Measurements from ENCODE around the gene CLEC20A.

Gene CLEC20A

GRCh38 chr1:178495158-178495557 is 1.6 kb downstream of the CLEC20A start:
- H3K9me3 ChIP-seq (ENCODE audit: control insufficient read depth, insufficient read depth, low read depth, low read length): no peaks in the 10 kb centered on the region
- no peak overlapping the region for H3K27ac ChIP-seq (ENCODE audit: extremely low read depth, low read depth, low read length)
- TF ChIP-seq REPIN1 (tag by site-specific recombination; IDR thresholded peaks at IDR 0.05; ENCODE audit: low read depth) (no peak), ZNF654 (tag by site-specific recombination; IDR thresholded peaks at IDR 0.05; ENCODE audit: low read depth) (no peak), ZXDB (tag by site-specific recombination; IDR thresholded peaks at IDR 0.05) (no peak), ZNF121 (tag by site-specific recombination; IDR thresholded peaks at IDR 0.05) (no peak), ZNF664 (tag by site-specific recombination; IDR thresholded peaks at IDR 0.05) (no peak), ZNF707 (tag by site-specific recombination; IDR thresholded peaks at IDR 0.05) (no peak), PBX3 (CRISPR knock-in tag; IDR thresholded peaks at IDR 0.05) (no peak), ZNF837 (tag by site-specific recombination; IDR thresholded peaks at IDR 0.05) (no peak), ZNF548 (tag by site-specific recombination; IDR thresholded peaks at IDR 0.05) (no peak), ZNF514 (tag by site-specific recombination; IDR thresholded peaks at IDR 0.05) (no peak), ZNF473 (tag by site-specific recombination; IDR thresholded peaks at IDR 0.05) (no peak), ZNF571 (tag by site-specific recombination; IDR thresholded peaks at IDR 0.05) (no peak), ZNF132 (tag by site-specific recombination; IDR thresholded peaks at IDR 0.05; ENCODE audit: borderline replicate concordance) (no peak), EGR2 (tag by site-specific recombination; IDR thresholded peaks at IDR 0.05; ENCODE audit: low read depth) (no peak), ZNF629 (tag by site-specific recombination; IDR thresholded peaks at IDR 0.05) (no peak), SP2 (tag by site-specific recombination; IDR thresholded peaks at IDR 0.05) (no peak)
- TF ChIP-seq, protein P1, sequence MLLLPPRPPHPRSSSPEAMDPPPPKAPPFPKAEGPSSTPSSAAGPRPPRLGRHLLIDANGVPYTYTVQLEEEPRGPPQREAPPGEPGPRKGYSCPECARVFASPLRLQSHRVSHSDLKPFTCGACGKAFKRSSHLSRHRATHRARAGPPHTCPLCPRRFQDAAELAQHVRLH (tag by site-specific recombination; IDR thresholded peaks at IDR 0.05): no peak
- TF ChIP-seq, protein P2, sequence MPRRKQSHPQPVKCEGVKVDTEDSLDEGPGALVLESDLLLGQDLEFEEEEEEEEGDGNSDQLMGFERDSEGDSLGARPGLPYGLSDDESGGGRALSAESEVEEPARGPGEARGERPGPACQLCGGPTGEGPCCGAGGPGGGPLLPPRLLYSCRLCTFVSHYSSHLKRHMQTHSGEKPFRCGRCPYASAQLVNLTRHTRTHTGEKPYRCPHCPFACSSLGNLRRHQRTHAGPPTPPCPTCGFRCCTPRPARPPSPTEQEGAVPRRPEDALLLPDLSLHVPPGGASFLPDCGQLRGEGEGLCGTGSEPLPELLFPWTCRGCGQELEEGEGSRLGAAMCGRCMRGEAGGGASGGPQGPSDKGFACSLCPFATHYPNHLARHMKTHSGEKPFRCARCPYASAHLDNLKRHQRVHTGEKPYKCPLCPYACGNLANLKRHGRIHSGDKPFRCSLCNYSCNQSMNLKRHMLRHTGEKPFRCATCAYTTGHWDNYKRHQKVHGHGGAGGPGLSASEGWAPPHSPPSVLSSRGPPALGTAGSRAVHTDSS (tag by site-specific recombination; IDR thresholded peaks at IDR 0.05): no peak
- ChIA-PET POLR2A (interaction anchor here (1.4 kb wide), 1 partner anchor 24 kb away, joined by 4 read pairs; no protein-coding TSS in a partner anchor), CTCF (interaction anchor here (0.6 to 0.7 kb wide), 3 partner anchors 9 to 235 kb away, joined by 3 to 4 read pairs (median 4); no protein-coding TSS in a partner anchor)
- no peaks in the 10 kb centered on the region for H3K36me3 ChIP-seq (ENCODE audit: control insufficient read depth in 2 of 2, insufficient read depth in 1 of 2, low read length in 2 of 2)
- no peaks in the 10 kb centered on the region for H3K4me1 ChIP-seq (ENCODE audit: control insufficient read depth, insufficient read depth, low read length)
- H3K4me3 ChIP-seq (ENCODE audit: low read depth, low read length): no peak overlapping the region

- H3K27ac ChIP-seq (ENCODE audit: extremely low read depth, low read depth, low read length): no peak overlapping the region
- H3K4me3 ChIP-seq (ENCODE audit: low read depth, low read length): no peak overlapping the region
- H3K36me3 ChIP-seq (ENCODE audit: control insufficient read depth in 2 of 2, insufficient read depth in 1 of 2, low read length in 2 of 2): no peaks in the 10 kb centered on the region
- CTCF ChIA-PET: interaction anchor here (0.6 to 0.7 kb wide), 5 partner anchors 9 to 235 kb away, joined by 3 to 4 read pairs (median 4); partner anchors contain the start of gene TEX35
- POLR2A ChIA-PET: interaction anchor here (1.4 kb wide), 1 partner anchor 24 kb away, joined by 4 read pairs; no protein-coding TSS in a partner anchor
- H3K4me1 ChIP-seq (ENCODE audit: control insufficient read depth, insufficient read depth, low read length): no peaks in the 10 kb centered on the region
- H3K9me3 ChIP-seq (ENCODE audit: control insufficient read depth, insufficient read depth, low read depth, low read length): no peaks in the 10 kb centered on the region
- TF ChIP-seq ZEB2 (tag by site-specific recombination; IDR thresholded peaks at IDR 0.05): no peak
- no peak for TF ChIP-seq ZNF24 (tag by site-specific recombination; IDR thresholded peaks at IDR 0.05)
- TF ChIP-seq ZNF658 (tag by site-specific recombination; IDR thresholded peaks at IDR 0.05): no peak
- TF ChIP-seq ZNF629 (tag by site-specific recombination; IDR thresholded peaks at IDR 0.05): no peak
- TF ChIP-seq ZNF132 (tag by site-specific recombination; IDR thresholded peaks at IDR 0.05; ENCODE audit: borderline replicate concordance): no peak
- TF ChIP-seq ZNF133 (tag by site-specific recombination; IDR thresholded peaks at IDR 0.05): no peak
- TF ChIP-seq, protein P3, sequence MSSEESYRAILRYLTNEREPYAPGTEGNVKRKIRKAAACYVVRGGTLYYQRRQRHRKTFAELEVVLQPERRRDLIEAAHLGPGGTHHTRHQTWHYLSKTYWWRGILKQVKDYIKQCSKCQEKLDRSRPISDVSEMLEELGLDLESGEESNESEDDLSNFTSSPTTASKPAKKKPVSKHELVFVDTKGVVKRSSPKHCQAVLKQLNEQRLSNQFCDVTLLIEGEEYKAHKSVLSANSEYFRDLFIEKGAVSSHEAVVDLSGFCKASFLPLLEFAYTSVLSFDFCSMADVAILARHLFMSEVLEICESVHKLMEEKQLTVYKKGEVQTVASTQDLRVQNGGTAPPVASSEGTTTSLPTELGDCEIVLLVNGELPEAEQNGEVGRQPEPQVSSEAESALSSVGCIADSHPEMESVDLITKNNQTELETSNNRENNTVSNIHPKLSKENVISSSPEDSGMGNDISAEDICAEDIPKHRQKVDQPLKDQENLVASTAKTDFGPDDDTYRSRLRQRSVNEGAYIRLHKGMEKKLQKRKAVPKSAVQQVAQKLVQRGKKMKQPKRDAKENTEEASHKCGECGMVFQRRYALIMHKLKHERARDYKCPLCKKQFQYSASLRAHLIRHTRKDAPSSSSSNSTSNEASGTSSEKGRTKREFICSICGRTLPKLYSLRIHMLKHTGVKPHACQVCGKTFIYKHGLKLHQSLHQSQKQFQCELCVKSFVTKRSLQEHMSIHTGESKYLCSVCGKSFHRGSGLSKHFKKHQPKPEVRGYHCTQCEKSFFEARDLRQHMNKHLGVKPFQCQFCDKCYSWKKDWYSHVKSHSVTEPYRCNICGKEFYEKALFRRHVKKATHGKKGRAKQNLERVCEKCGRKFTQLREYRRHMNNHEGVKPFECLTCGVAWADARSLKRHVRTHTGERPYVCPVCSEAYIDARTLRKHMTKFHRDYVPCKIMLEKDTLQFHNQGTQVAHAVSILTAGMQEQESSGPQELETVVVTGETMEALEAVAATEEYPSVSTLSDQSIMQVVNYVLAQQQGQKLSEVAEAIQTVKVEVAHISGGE (tag by site-specific recombination; conservative IDR thresholded peaks at IDR 0.05; ENCODE audit: low read depth): no peak
- TF ChIP-seq, protein P4, sequence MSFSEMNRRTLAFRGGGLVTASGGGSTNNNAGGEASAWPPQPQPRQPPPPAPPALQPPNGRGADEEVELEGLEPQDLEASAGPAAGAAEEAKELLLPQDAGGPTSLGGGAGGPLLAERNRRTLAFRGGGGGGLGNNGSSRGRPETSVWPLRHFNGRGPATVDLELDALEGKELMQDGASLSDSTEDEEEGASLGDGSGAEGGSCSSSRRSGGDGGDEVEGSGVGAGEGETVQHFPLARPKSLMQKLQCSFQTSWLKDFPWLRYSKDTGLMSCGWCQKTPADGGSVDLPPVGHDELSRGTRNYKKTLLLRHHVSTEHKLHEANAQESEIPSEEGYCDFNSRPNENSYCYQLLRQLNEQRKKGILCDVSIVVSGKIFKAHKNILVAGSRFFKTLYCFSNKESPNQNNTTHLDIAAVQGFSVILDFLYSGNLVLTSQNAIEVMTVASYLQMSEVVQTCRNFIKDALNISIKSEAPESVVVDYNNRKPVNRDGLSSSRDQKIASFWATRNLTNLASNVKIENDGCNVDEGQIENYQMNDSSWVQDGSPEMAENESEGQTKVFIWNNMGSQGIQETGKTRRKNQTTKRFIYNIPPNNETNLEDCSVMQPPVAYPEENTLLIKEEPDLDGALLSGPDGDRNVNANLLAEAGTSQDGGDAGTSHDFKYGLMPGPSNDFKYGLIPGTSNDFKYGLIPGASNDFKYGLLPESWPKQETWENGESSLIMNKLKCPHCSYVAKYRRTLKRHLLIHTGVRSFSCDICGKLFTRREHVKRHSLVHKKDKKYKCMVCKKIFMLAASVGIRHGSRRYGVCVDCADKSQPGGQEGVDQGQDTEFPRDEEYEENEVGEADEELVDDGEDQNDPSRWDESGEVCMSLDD (tag by site-specific recombination; IDR thresholded peaks at IDR 0.05): no peak
- TF ChIP-seq OVOL3 (tag by site-specific recombination; IDR thresholded peaks at IDR 0.05): no peak
- no peak for TF ChIP-seq REPIN1 (tag by site-specific recombination; IDR thresholded peaks at IDR 0.05; ENCODE audit: low read depth)
- no peak for TF ChIP-seq ZNF692 (tag by site-specific recombination; IDR thresholded peaks at IDR 0.05)
Measured at GRCh38 chr1:178494569-178494971, 2.2 kb downstream of the CLEC20A start.
